ENCODE measurements around the gene CHMP6. TPM values are rescaled to one million over a fixed set of nuclear protein-coding genes. Genes with fewer than 3 reads are reported as not detected.
"Not testable (repeated sequence)": the region's sequence is repeated elsewhere in the genome, so short reads cannot be mapped to it uniquely, and the experiment has no call there.

Gene CHMP6
- total RNA-seq, 2 experiments from 2014 or later = 29.8 to 34.6 TPM

GRCh38 chr17:81021531-81022343 lies 30.1 kb downstream of the CHMP6 start:
- H3K27me3 Mint-ChIP-seq = peaks cover 14% of the 10 kb centered on the region
- H3K36me3 Mint-ChIP-seq = peaks cover 2% of the 10 kb centered on the region
- H3K4me1 Mint-ChIP-seq = peaks cover 35% of the 10 kb centered on the region
- H3K27ac Mint-ChIP-seq = no peak overlapping the region
- DNase-seq (no peak), ATAC-seq (no peak)
- no peak overlapping the region for H3K4me3 Mint-ChIP-seq
- peaks cover under 1% of the 10 kb centered on the region for H3K9me3 Mint-ChIP-seq (ENCODE audit: low read depth)
- CTCF ChIA-PET = interaction anchor here (0.5 to 12.6 kb wide), 6 partner anchors 12 to 963 kb away, joined by 3 to 135 read pairs (median 12); partner anchors contain the start of gene BAIAP2

GRCh38 chr17:81022344-81022676 lies 30.7 kb downstream of the CHMP6 start:
- H3K27me3 Mint-ChIP-seq = peaks cover 19% of the 10 kb centered on the region
- ATAC-seq = no peak
- CTCF ChIA-PET = interaction anchor here (1.3 to 12.6 kb wide), 4 partner anchors 11 to 82 kb away, joined by 3 to 135 read pairs (median 72); partner anchors contain the start of gene BAIAP2
- no peak overlapping the region for H3K27ac Mint-ChIP-seq
- H3K4me1 Mint-ChIP-seq = peaks cover 30% of the 10 kb centered on the region
- DNase-seq = no peak
- H3K36me3 Mint-ChIP-seq = no peaks in the 10 kb centered on the region
- H3K4me3 Mint-ChIP-seq = no peak overlapping the region
- peaks cover 4% of the 10 kb centered on the region for H3K9me3 Mint-ChIP-seq (ENCODE audit: low read depth)

- H3K4me3 Mint-ChIP-seq = no peak overlapping the region
- no peak for ATAC-seq
- no peak for DNase-seq
- peaks cover 4% of the 10 kb centered on the region for H3K9me3 Mint-ChIP-seq (ENCODE audit: low read depth)
- H3K4me1 Mint-ChIP-seq = peaks cover 5% of the 10 kb centered on the region
- H3K27ac Mint-ChIP-seq = no peak overlapping the region
- CTCF ChIA-PET = interaction anchor here (1.5 to 12.6 kb wide), 5 partner anchors 20 to 79 kb away, joined by 8 to 135 read pairs (median 9); no protein-coding TSS in a partner anchor
- H3K27me3 Mint-ChIP-seq = peaks cover 19% of the 10 kb centered on the region
- H3K36me3 Mint-ChIP-seq = no peaks in the 10 kb centered on the region
Measured at GRCh38 chr17:81025065-81025740, 33.6 kb downstream of the CHMP6 start.

GRCh38 chr17:81025741-81026129 lies 34.1 kb downstream of the CHMP6 start:
- CTCF ChIA-PET = interaction anchor here (1.5 to 12.6 kb wide), 3 partner anchors 23 to 78 kb away, joined by 8 to 135 read pairs (median 124); no protein-coding TSS in a partner anchor
- DNase-seq (no peak), ATAC-seq (no peak)
- Mint-ChIP-seq H3K36me3 (no peaks in the 10 kb centered on the region), H3K9me3 (ENCODE audit: low read depth) (peaks cover 4% of the 10 kb centered on the region), H3K27ac (no peak overlapping the region), H3K4me3 (no peak overlapping the region), H3K4me1 (peaks cover 5% of the 10 kb centered on the region), H3K27me3 (peaks cover 19% of the 10 kb centered on the region)

- CTCF ChIA-PET = interaction anchor here (9.3 to 12.6 kb wide), 2 partner anchors 71 to 78 kb away, joined by 124 to 135 read pairs; no protein-coding TSS in a partner anchor
- H3K4me3 Mint-ChIP-seq = no peak overlapping the region
- H3K27ac Mint-ChIP-seq = no peak overlapping the region
- peaks cover 19% of the 10 kb centered on the region for H3K27me3 Mint-ChIP-seq
- peaks cover 4% of the 10 kb centered on the region for H3K9me3 Mint-ChIP-seq (ENCODE audit: low read depth)
- H3K36me3 Mint-ChIP-seq = no peaks in the 10 kb centered on the region
- ATAC-seq (no peak), DNase-seq (no peak)
- H3K4me1 Mint-ChIP-seq = peaks cover 5% of the 10 kb centered on the region
Measured at GRCh38 chr17:81026266-81027036, 34.8 kb downstream of the CHMP6 start.

- Mint-ChIP-seq H3K9me3 (ENCODE audit: low read depth) (peaks cover 4% of the 10 kb centered on the region), H3K27ac (no peak overlapping the region), H3K36me3 (no peaks in the 10 kb centered on the region), H3K4me3 (no peak overlapping the region), H3K4me1 (peaks cover 5% of the 10 kb centered on the region), H3K27me3 (peaks cover 21% of the 10 kb centered on the region)
- ATAC-seq (no peak), DNase-seq (no peak)
- CTCF ChIA-PET = interaction anchor here (1.6 to 12.6 kb wide), 2 partner anchors 9 to 77 kb away, joined by 5 to 135 read pairs; no protein-coding TSS in a partner anchor
Measured at GRCh38 chr17:81027038-81027437, 35.4 kb downstream of the CHMP6 start.

- Mint-ChIP-seq H3K27me3 (peaks cover 25% of the 10 kb centered on the region), H3K9me3 (ENCODE audit: low read depth) (peaks cover 4% of the 10 kb centered on the region), H3K4me1 (peaks cover 5% of the 10 kb centered on the region), H3K36me3 (no peaks in the 10 kb centered on the region), H3K4me3 (no peak overlapping the region), H3K27ac (no peak overlapping the region)
- ATAC-seq (no peak), DNase-seq (no peak)
- CTCF ChIA-PET = interaction anchor here (1.6 to 12.6 kb wide), 2 partner anchors 10 to 76 kb away, joined by 5 to 135 read pairs; no protein-coding TSS in a partner anchor
Measured at GRCh38 chr17:81027591-81028505, 36.2 kb downstream of the CHMP6 start.

- H3K4me3 Mint-ChIP-seq = no peak overlapping the region
- H3K4me1 Mint-ChIP-seq = peaks cover 5% of the 10 kb centered on the region
- CTCF ChIA-PET = interaction anchor here (1.6 to 12.6 kb wide), 2 partner anchors 10 to 75 kb away, joined by 5 to 135 read pairs; no protein-coding TSS in a partner anchor
- DNase-seq = no peak
- no peak for ATAC-seq
- H3K27ac Mint-ChIP-seq = no peak overlapping the region
- peaks cover 4% of the 10 kb centered on the region for H3K9me3 Mint-ChIP-seq (ENCODE audit: low read depth)
- H3K36me3 Mint-ChIP-seq = no peaks in the 10 kb centered on the region
- peaks cover 30% of the 10 kb centered on the region for H3K27me3 Mint-ChIP-seq
Measured at GRCh38 chr17:81028506-81028858, 36.8 kb downstream of the CHMP6 start.

- Mint-ChIP-seq H3K27me3 (peaks cover 33% of the 10 kb centered on the region), H3K9me3 (ENCODE audit: low read depth) (peaks cover 4% of the 10 kb centered on the region), H3K27ac (no peak overlapping the region), H3K4me1 (peaks cover 4% of the 10 kb centered on the region), H3K4me3 (no peak overlapping the region), H3K36me3 (no peaks in the 10 kb centered on the region)
- ATAC-seq (no peak), DNase-seq (no peak)
- CTCF ChIA-PET = interaction anchor here (0.8 kb wide), 1 partner anchor 12 kb away, joined by 3 read pairs; no protein-coding TSS in a partner anchor
Measured at GRCh38 chr17:81029859-81030258, 38.2 kb downstream of the CHMP6 start.

GRCh38 chr17:81030312-81030711 lies 38.7 kb downstream of the CHMP6 start:
- DNase-seq; H3K9me3 Mint-ChIP-seq (ENCODE audit: low read depth); H3K4me1 Mint-ChIP-seq; H3K27ac Mint-ChIP-seq; H3K36me3 Mint-ChIP-seq; ATAC-seq; H3K4me3 Mint-ChIP-seq: not testable (repeated sequence)
- CTCF ChIA-PET = interaction anchor here (0.8 kb wide), 1 partner anchor 13 kb away, joined by 3 read pairs; no protein-coding TSS in a partner anchor
- H3K27me3 Mint-ChIP-seq = peaks cover 28% of the 10 kb centered on the region

GRCh38 chr17:81030741-81031565 lies 39.3 kb downstream of the CHMP6 start:
- no peak overlapping the region for H3K4me3 Mint-ChIP-seq
- H3K36me3 Mint-ChIP-seq = no peaks in the 10 kb centered on the region
- no peak overlapping the region for H3K27ac Mint-ChIP-seq
- peaks cover 31% of the 10 kb centered on the region for H3K27me3 Mint-ChIP-seq
- peaks cover 4% of the 10 kb centered on the region for H3K9me3 Mint-ChIP-seq (ENCODE audit: low read depth)
- ATAC-seq (no peak), DNase-seq (no peak)
- CTCF ChIA-PET = interaction anchor here (0.6 to 1.6 kb wide), 2 partner anchors 42 to 66 kb away, joined by 3 read pairs; no protein-coding TSS in a partner anchor
- peaks cover 6% of the 10 kb centered on the region for H3K4me1 Mint-ChIP-seq
